ENCODE data around the gene ADD1.

GRCh38 chr4:2924286-2924685 is 80.6 kb downstream of the ADD1 start:
- TF ChIP-seq POLR2A (IDR thresholded peaks at IDR 0.05) (no peak), CTCF (IDR thresholded peaks at IDR 0.05) (no peak), EP300 (IDR thresholded peaks at IDR 0.05) (no peak), POLR2AphosphoS5 (IDR thresholded peaks at IDR 0.05) (no peak)

Data from suprapubic skin (tissue), 4 donors.